ENCODE data around the gene WNT7B.

- no peak for TF ChIP-seq CTCF (IDR thresholded peaks at IDR 0.05)
- no peak for TF ChIP-seq POLR2A (IDR thresholded peaks at IDR 0.05)
- TF ChIP-seq POLR2AphosphoS5 (IDR thresholded peaks at IDR 0.05): no peak
Observed at GRCh38 chr22:45930324-45930723, 46.6 kb downstream of the WNT7B start.

All from stomach (tissue), 4 donors.